OCI-LY1 (cell line): ENCODE measurements around the gene MADD.

ENCODE experiments used
- H2AFZ ChIP-seq: fragments of 200-600 bp; sonication (generic), shearing (Covaris generic); 2 replicates; pipeline ENCODE4 v1.6.0; 2014; ENCODE audit warnings: antibody characterized with exemption, mild to moderate bottlenecking, low read length
- H3F3A ChIP-seq: fragments of 200-600 bp; sonication (generic), shearing (Covaris generic); 2 replicates; pipeline ENCODE4 v1.6.0; 2014; ENCODE audit warnings: mild to moderate bottlenecking, antibody characterized with exemption, low read length, moderate library complexity; ENCODE audit not compliant: insufficient read depth
- H3K27ac ChIP-seq: fragments of 200-600 bp; sonication (generic); 2 replicates; pipeline ENCODE4 v1.5.1; 2014; ENCODE audit warnings: low read length, mixed run types, mild to moderate bottlenecking, low read depth; ENCODE audit not compliant: poor library complexity, severe bottlenecking
- H3K27me3 ChIP-seq: fragments of 200-600 bp; sonication (generic); 2 replicates; pipeline ENCODE4 v1.6.0; 2014; ENCODE audit warnings: antibody characterized with exemption, mild to moderate bottlenecking, low read length, moderate library complexity; ENCODE audit not compliant: insufficient read depth
- H3K36me3 ChIP-seq: fragments of 200-600 bp; sonication (generic); 2 replicates; pipeline ENCODE4 v1.6.1; 2014; ENCODE audit warnings: mild to moderate bottlenecking, antibody characterized with exemption, low read length, moderate library complexity, mixed read lengths; ENCODE audit not compliant: insufficient read depth
- H3K4me1 ChIP-seq: fragments of 200-600 bp; sonication (generic); 2 replicates; pipeline ENCODE4 v1.5.1; 2014; ENCODE audit warnings: mild to moderate bottlenecking, low read length, moderate library complexity; ENCODE audit not compliant: insufficient read depth, severe bottlenecking
- H3K4me2 ChIP-seq: fragments of 200-600 bp; sonication (generic), shearing (Covaris generic); 2 replicates; pipeline ENCODE4 v1.6.1; 2014; ENCODE audit warnings: low read length
- H3K4me3 ChIP-seq: fragments of 200-600 bp; sonication (generic); 2 replicates; pipeline ENCODE4 v1.5.1; 2014; ENCODE audit warnings: low read length, low read depth, mild to moderate bottlenecking, mixed read lengths; ENCODE audit not compliant: poor library complexity, severe bottlenecking
- H3K79me2 ChIP-seq: fragments of 200-600 bp; shearing (Covaris generic); 2 replicates; pipeline ENCODE4 v1.6.1; 2016; ENCODE audit warnings: mixed run types, low read length, mixed read lengths; ENCODE audit not compliant: insufficient read depth
- H3K9ac ChIP-seq: fragments of 200-600 bp; sonication (generic), shearing (Covaris generic); 2 replicates; pipeline ENCODE4 v1.6.1; 2014; ENCODE audit warnings: mild to moderate bottlenecking, low read length, mixed read lengths
- H3K9me2 ChIP-seq: fragments of 200-600 bp; sonication (generic), shearing (Covaris generic); 2 replicates; pipeline ENCODE4 v1.6.1; 2014; ENCODE audit warnings: low read depth, mild to moderate bottlenecking, low read length, mixed read lengths
- H3K9me3 ChIP-seq: fragments of 200-600 bp; shearing (Covaris generic); 2 replicates; pipeline ENCODE4 v1.6.1; 2014; ENCODE audit warnings: low read length, mixed read lengths
- H4K20me1 ChIP-seq: fragments of 200-600 bp; sonication (generic), shearing (Covaris generic); 2 replicates; pipeline ENCODE4 v1.6.0; 2016; ENCODE audit warnings: mild to moderate bottlenecking, low read length; ENCODE audit not compliant: insufficient read depth
- CTCF ChIP-seq: fragments of 200-600 bp; sonication (generic), shearing (Covaris generic); IDR thresholded peaks from 2 replicates; pipeline ENCODE4 v1.5.1; 2017; ENCODE audit warnings: mild to moderate bottlenecking, antibody characterized with exemption, low read length, moderate library complexity, mixed read lengths
- EZH2 ChIP-seq: fragments of 200-600 bp; sonication (generic), shearing (Covaris generic); IDR thresholded peaks from 2 replicates; pipeline ENCODE4 v1.8.0; 2017; ENCODE audit warnings: borderline replicate concordance, mixed run types, mild to moderate bottlenecking, antibody characterized with exemption, low read length, moderate library complexity, mixed read lengths

Gene MADD

GRCh38 chr11:47253660-47254059, 16.3 kb upstream of the MADD start:
- Histone ChIP-seq H3F3A (no peaks in the 10 kb centered on the region), H2AFZ (no peak overlapping the region), H3K4me1 (peaks cover 11% of the 10 kb centered on the region), H3K79me2 (no peaks in the 10 kb centered on the region), H3K27me3 (no peaks in the 10 kb centered on the region), H3K9ac (no peak overlapping the region), H3K27ac (no peak overlapping the region), H3K9me3 (no peaks in the 10 kb centered on the region), H3K4me3 (no peak overlapping the region), H3K36me3 (no peaks in the 10 kb centered on the region), H3K9me2 (no peaks in the 10 kb centered on the region), H3K4me2 (no peak overlapping the region), H4K20me1 (no peaks in the 10 kb centered on the region)
- TF ChIP-seq EZH2, result no peak
- no peak for TF ChIP-seq CTCF

- H3K4me3 ChIP-seq, result no peak overlapping the region
- no peak for TF ChIP-seq CTCF
- TF ChIP-seq EZH2, result no peak
- H3K27me3 ChIP-seq, result peaks cover 4% of the 10 kb centered on the region; the same call in 1 of the 2 replicates
- no peak overlapping the region for H3K27ac ChIP-seq
- no peaks in the 10 kb centered on the region for H3K9me3 ChIP-seq
- H3K79me2 ChIP-seq, result no peaks in the 10 kb centered on the region
- H4K20me1 ChIP-seq, result no peaks in the 10 kb centered on the region
- no peaks in the 10 kb centered on the region for H3K9me2 ChIP-seq
- H3K9ac ChIP-seq, result no peak overlapping the region
- H3K4me1 ChIP-seq, result peaks cover 8% of the 10 kb centered on the region
- H3K4me2 ChIP-seq, result no peak overlapping the region
- H3F3A ChIP-seq, result no peaks in the 10 kb centered on the region
- no peak overlapping the region for H2AFZ ChIP-seq
- no peaks in the 10 kb centered on the region for H3K36me3 ChIP-seq
Observed at GRCh38 chr11:47254386-47254785, 15.5 kb upstream of the MADD start.

GRCh38 chr11:47256374-47256773, 13.6 kb upstream of the MADD start:
- no peaks in the 10 kb centered on the region for H3K4me1 ChIP-seq
- no peaks in the 10 kb centered on the region for H3K9me3 ChIP-seq
- no peaks in the 10 kb centered on the region for H4K20me1 ChIP-seq
- no peak overlapping the region for H3K4me3 ChIP-seq
- H3K79me2 ChIP-seq, result no peaks in the 10 kb centered on the region
- H3K36me3 ChIP-seq, result no peaks in the 10 kb centered on the region
- H2AFZ ChIP-seq, result no peak overlapping the region
- H3K27me3 ChIP-seq, result peaks cover 4% of the 10 kb centered on the region; the same call in 1 of the 2 replicates
- TF ChIP-seq CTCF (no peak), EZH2 (no peak)
- no peaks in the 10 kb centered on the region for H3F3A ChIP-seq
- no peak overlapping the region for H3K9ac ChIP-seq
- H3K4me2 ChIP-seq, result no peak overlapping the region
- no peaks in the 10 kb centered on the region for H3K9me2 ChIP-seq
- H3K27ac ChIP-seq, result no peak overlapping the region
